HG03575 (cell line): ENCODE data around the gene CALHM1.
"Not testable (repeated sequence)": the region's sequence is repeated elsewhere in the genome, so short reads cannot be mapped to it uniquely, and the experiment has no call there.

Experiments used
- ATAC-seq: cut with Tn5 transposase; IDR thresholded peaks from one replicate; pipeline ENCODE4 v1.9.1; 2021; ENCODE audit not compliant: unreplicated experiment, insufficient number of reproducible peaks, low FRiP score; ENCODE audit errors: extremely low read depth

The CALHM1 gene, protein sequence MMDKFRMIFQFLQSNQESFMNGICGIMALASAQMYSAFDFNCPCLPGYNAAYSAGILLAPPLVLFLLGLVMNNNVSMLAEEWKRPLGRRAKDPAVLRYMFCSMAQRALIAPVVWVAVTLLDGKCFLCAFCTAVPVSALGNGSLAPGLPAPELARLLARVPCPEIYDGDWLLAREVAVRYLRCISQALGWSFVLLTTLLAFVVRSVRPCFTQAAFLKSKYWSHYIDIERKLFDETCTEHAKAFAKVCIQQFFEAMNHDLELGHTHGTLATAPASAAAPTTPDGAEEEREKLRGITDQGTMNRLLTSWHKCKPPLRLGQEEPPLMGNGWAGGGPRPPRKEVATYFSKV

DNA sequence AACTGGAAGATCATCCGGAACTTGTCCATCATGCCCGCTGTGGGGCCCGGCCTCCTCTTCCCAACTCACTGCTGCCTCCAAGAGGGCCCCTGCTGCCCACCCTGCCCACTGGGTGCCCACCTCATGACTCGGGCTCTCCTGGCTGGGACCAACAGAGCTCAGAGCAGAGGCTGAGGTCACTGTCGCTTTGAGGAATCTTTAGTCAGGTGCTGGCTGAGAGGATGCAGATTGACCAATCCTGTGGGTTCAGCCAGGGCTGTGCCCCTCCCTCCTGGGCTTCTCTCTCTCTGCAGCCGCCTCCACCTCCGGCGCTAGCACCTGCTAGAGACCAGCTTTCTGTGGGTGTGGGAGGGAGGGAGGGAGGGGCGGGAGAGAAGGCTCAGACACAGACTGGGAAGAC lies at the start of gene CALHM1:
Gene CALHM1 (minus strand): TSS at position 181 of the 400 bp plus-strand sequence. CDS start 149 bp downstream, at position 32.
- no peak for ATAC-seq

DNA sequence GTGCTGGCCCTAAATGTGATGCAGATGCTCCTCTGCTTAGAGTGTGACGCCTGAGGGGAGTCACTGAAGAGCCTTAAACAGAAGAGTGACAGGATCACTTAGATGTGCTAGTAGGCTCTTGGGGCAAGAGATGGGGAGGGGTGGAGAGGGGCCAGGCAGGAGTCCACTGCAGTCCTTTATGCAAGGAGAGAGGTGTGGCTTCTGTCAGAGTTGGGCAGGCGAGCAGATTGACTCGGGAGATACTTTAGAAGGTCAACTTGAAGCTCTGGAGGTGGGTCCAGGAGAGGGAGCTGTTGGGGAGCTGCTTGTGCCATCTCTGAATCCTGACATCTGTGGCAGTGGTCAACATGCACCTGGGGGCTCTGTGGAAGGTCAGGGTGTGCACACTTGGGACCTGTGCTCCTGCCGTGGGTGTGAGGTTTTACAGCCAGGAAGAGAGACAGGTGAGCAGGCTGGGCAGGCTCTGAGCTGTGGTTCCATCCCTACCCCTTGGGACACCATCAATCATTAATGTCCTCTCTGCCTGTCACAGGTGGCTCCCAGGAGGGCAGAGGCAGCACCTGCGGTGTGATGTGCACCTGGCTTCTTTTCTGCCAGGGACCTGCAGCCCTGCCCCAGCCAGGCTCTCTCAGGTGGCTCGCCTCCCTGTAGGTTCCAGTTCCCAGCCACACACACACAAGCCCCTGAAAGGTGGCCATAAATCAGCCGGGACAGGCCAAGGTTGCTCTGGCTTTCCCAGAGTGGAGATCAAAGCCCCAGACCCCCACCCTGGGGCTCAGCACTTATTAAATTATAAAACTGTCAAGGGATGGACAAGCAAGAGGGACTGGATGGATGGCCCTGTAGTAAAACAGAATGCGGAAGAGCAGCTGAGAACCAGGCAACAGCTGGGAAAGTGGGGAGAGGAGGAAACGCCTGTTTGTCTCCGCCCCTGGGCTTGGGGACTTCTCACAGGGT lies 48.8 kb upstream of the CALHM1 start:
- no peak for ATAC-seq

DNA sequence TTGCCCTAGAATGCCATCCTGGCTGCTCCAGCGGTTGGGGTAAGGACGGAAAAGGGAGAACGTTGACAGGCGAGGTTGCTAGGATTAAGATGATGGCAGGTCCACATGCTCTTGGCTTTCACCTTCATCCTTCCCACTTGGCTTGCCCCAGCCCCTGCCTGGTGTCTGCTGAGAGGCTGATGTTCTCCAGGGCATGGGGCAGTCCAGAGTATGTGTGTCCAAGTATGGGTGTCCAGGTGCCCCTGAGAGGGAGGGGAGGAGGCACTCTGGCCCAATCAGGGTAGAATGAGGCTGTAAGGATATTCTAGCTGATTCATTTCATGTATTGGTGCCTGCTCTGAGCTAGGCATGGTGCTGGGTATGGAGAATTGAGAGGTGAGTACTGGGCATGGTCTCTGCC lies 47.4 kb upstream of the CALHM1 start:
- no peak for ATAC-seq

DNA sequence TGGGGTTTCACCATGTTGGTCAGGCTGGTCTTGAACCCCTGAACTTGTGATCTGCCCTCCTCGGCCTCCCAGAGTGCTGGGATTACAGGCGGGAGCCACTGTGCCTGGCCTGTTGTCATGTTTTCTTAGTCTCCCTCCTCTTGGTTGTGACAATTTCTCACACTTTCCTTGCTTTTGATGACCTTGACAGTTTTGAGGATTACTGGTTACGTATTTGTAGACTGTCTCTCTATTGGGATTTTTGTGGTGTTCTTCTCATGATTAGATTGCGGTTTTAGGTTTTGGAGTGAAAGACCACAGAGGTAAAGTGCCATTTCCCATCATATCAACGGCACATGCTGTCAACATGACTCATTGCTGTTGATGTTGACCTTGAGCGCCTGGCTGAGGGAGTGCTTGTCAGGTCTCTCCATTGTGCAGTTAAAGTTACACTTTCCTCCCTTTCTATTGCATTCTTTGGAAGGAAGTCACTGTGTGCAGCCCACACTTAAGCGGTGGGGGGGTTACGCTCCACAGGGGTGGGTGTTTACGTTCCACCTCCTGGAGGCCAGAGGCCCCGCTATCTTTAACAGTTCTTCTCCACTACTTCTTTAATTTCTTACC lies 45.6 kb upstream of the CALHM1 start:
- no peak for ATAC-seq

DNA sequence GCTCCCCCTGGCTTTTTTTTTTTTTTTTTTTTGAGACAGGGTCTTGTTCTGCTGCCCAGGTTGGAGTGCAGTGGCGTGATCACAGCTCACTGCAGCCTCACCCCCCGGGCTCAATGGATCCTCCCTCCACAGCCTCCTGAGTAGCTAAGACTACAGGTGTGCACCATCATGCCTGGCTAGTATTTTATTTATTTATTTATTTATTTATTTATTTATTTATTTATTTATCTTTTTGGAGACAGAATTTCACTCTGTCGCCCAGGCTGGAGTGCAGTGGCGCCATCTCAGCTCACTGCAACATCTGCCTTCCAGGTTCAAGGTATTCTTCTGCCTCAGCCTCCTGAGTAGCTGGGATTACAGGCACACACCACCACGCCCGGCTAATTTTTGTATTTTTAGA lies 45.1 kb upstream of the CALHM1 start:
- not testable (repeated sequence) for ATAC-seq

DNA sequence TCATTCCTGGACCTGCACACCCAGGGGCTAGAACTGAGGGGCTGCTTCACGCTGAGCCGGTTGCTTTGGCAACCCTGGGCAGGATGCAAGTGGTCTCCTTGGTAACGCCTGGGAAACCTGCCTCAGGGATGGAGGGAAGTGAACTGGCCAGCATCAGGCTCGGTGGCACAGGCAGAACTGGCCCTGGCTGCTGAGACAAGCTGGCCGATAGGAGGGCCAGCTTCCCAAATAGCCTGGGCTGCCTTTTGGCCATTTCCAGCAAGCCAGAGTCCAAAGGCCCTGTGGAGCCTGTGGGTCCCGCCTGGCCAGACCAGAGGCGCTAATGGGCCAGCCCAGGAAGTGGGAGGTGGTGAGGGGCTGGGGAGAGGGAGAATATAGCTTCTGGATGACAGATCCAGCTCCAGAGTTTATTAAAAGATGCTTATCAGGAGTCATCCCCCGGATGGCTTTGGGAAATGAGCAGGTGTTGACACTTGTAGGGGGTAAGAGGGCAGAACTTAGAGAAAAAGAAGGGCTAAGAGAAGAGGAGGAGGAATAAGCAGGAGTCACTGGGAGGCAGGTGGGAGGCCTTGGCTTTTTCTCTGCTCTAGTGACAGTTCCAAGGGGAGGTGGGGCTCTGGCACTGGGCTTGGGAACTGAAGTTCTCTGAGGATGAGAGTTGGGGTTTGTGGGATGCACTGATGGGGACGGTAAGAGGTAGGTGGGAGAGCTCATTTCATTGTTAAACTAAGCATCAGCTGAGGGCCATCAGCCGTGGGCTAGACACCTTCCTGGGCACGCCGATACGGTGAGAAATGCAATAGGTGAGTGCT lies 44.4 kb upstream of the CALHM1 start:
- no peak for ATAC-seq

DNA sequence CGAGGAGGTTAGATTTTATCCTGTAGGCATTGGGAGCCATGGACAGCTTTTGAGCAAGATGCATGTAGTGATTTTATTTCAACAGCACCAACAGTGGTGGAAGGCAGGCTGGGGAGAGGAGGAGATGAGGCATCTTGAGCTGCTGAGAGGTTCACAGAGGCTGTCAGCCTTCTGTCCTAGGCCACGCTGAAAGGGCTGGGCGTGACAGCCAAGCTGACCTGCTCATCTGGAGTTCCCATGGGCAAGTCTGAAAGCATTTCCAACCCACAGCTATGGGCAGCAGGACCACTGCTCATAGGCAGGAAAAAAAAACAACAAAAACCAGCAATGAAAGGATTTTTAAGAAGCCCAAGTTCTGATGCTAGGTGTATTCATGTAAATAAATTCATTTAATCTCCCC lies 42.5 kb upstream of the CALHM1 start:
- ATAC-seq = no peak

DNA sequence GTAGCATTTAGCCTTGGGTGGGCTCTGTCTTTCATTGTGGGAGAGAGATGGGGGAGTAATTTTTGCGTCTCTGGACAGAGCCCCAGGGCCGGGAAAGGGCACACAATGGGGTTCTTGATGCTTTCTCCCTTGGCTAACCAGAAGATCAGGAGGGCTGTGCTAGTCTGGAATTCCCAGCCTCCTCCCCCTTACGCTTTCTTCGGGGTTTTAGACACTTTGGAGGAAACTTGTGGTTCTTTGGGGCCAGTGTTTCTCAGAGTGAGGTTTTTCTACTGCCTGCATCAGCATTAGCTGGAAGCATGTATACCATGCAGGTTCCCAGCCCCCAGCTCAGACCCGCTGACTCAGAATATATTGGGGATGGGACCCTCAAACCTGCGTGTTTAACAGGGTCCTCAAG lies 41.8 kb upstream of the CALHM1 start:
- ATAC-seq = no peak

DNA sequence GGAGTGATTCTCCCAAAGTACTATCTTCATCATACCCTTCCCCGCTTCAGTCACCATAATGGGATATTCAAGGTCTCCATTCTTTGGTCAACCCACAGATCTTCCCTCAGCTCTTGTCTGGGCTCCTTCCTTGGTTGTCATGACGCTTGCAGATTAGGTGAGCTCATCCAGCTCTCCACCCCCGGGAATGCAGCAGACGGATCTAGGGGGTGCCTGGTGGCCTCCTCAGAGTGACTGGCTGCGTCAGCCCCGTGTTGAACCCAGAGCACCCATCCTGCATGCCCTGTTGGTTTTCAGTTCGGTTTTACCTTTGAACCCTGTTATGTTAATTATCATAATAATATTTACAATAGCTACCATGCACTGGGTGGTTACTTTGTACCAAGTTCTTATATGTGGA lies 41.2 kb upstream of the CALHM1 start:
- no peak for ATAC-seq

DNA sequence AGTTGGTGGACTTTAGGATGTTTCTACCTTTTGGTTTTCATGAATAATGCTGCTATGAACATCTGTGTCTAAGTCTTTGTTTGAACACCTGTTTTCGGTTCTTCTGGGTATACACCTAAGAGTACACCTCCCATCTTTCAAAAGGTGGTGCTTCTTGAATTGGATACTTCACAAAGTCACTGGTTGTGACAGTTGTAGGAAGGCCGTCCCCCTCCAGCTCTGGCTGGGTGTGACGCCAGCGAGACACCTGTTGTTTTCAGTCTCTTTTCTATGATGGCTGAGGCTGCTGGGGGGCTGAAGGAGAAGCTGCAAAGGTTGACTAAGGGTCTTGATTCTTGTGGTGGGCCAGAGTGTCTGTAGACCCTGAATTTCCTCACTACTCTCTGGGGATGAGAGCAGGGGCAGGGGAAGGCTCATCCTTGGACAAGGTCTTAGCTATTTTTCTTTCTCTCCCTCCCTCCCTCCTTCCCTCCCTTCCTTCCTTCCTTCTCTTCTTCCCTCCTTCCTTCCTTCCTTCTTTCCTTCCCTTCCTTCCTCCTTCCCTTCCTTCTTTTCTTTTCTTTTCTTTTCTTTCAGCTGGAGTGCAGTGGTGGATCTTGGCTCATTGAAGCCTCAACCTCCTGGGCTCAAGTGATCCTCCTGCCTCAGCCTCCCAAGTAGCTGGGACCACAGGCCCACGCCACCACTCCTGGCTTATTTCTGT lies 40.4 kb upstream of the CALHM1 start:
- ATAC-seq = no peak

DNA sequence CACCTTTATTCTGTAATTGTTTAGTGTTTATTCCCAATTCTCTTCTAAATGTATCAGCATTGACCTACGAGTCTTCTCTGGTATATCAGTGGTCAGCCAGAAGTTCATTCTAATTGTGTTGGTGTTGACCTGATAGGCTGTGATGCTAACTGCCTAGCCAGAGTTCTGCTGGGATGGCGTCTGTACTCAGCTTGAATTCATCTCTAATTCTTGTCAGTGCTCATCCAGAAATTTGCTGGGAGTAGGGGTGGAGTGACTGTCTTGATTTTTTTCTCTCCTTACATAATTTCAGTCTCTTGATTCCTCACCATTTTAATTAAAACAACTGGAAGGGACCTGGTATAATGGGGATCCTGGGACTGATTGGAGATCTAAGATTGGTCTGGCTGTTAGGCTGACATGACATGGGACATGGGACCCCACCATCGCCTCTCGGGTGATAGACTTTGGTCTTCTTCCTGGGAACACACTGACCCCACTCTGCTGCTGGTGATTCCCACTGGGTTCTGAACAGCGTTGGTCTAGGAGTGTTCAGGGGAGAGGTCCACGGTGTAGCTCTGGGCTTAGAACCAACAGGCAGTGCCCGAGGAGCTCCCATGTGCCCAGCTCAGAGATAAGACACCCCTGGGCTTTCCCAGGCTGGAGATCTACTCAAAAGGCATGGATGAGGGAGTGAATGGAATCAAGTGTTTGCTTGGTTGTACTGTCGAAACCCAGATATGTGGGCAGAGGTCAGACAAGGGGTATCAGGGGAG lies 38.6 kb upstream of the CALHM1 start:
- ATAC-seq = no peak

DNA sequence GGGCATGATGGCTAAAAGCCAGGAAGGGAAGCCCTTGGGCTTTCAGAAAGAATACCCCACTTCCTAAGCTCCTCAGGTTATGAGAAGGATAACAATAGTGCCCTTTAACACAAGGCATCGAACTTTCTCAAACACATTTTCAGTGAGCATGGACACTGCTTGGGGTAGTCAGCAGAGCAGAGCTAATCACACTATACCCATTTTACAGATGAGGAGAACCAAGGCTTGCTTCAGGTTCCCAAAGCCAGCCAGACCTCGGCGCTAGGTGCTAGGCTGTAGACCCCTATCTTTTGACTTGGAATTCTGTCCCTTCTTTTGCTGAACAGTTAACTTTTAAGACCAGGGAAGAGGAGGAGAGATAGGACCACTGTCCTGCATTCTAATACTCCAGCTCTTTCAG lies 36.6 kb upstream of the CALHM1 start:
- ATAC-seq = no peak

DNA sequence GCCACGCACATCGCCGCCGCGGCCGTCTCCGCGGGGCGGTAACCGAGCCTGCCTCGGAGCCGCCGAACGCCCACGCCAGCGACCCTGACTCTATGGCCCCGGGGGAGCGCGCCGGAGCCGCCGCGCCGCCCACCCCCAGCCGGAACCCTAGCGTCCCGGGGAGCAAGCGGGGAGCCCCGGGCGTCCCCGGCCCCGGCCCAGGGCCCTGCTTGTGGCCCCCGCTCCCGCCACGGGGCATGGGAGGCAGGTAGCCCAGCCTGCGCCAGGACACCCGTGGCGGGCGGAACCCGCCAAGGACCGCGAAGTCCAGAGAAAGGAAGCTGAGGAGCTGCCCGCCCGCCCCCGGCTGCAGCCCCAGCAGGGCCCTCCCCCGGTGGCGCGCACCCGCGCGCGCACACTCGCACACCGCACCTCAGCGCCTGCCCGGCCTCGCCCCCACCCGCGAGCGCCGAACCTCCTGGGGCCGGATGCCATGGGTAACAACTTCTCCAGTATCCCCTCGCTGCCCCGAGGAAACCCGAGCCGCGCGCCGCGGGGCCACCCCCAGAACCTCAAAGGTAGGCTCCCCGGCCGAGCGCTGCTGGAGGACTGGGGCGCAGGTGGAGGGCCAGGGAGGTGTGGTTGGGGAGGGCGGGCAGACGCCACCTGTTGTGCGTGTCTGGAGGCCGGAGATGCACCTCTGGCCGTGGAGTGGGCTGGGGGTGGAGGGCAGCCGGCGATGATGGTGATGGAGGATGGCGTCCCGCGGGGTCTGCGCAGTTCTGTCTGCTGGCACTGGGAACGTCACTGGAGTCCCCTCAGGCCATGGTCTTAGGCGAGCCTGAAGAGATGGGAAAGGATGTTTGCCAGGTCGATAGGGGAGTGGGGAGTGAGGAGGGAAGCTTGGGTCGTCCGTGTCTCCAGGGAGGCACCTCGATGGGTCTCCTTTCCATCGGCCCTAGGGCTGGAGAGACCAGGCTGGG lies 35.5 kb upstream of the CALHM1 start:
- no peak for ATAC-seq

DNA sequence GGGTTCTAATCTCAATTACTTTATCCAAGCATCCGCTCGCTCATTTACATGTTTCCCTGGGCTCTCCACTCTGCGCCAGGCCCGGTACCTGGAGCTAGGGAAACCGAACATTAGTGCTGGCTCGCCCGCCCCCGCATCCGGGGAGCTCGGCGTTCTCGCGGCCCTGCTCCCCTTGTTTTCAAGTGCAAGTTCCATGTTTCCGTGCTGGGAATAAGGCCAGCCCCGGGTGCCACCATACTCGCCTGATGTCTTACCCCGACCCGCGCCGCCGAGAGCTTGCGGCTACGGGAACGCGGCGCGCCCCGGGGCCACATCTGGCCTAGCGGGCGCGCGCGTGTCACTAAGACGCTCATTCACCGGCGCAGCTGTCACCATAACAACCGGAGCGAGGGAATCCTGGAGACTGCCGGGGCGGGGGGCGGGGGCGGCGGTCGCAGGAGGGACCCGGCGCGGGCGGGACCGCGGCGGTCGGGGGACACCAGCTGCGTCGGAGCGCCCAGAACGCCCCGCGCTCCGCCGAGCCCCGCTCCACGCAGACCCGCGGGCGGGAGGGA lies 34.7 kb upstream of the CALHM1 start, which contains the start of gene NEURL1:
Gene NEURL1 (plus strand): TSS at position 344 of the 554 bp plus-strand sequence. CDS start 683 bp downstream, outside the sequence.
- no peak for ATAC-seq

DNA sequence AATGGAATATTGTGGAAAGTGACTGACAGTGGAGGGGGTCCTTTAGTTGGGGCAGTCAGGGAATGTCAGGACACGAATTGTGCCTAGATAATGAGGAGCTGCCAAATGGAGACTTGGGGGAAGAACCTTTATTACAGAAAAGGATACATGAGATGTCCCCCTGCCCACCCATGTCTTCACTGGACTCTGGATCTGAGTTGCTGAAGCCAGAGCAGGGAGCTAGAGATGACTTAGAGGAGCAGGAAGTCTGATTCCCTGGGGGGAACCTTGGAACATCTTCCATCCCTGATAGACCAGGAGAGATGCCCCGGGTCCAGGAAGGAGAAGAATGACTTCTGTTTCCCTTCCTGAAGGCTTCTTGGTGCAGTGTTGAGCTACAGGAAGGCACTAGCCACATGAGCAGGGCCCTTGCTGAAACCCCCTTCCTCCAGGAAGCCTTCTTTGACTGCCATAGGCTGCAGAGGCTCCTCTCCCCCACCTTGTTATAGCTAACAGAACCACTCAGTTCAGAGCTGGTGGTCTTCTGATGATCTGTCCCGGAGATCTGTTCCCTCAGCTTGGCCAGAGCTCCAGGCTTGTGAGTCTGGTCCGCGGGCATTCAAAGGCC lies 34.1 kb upstream of the CALHM1 start:
- ATAC-seq = no peak
